Right cardiac atrium (tissue), 5 donors: ENCODE data around the gene ABHD8. TPM values are rescaled to one million over a fixed set of nuclear protein-coding genes. Genes with fewer than 3 reads are reported as not detected.

Source experiments
- ATAC-seq, 2 donors: fragments of 200-7000 bp; cut with Tn5 transposase; one replicate each; pipeline versions ENCODE4 v1.8.0 to v1.9.1; 2020; ENCODE audit warnings: moderate library complexity in 2 of 2, mild to moderate bottlenecking in 1 of 2
- DNase-seq, 3 donors: peaks; one replicate each; pipeline ENCODE4 v3.0.0-alpha.2; 2020
- H3K27ac ChIP-seq: one replicate; pipeline ENCODE4 v1.5.1; 2013; ENCODE audit warnings: mild to moderate bottlenecking, low read length, control low read depth, moderate library complexity
- H3K27me3 ChIP-seq: one replicate; pipeline ENCODE4 v1.6.1; 2013; ENCODE audit not compliant: control insufficient read depth, insufficient read depth
- H3K4me1 ChIP-seq: one replicate; pipeline ENCODE4 v1.6.1; 2013; ENCODE audit warnings: low read length; ENCODE audit not compliant: control insufficient read depth, insufficient read depth
- H3K4me3 ChIP-seq: one replicate; pipeline ENCODE4 v1.5.1; 2013; ENCODE audit warnings: low read length, control low read depth
- H3K9me3 ChIP-seq: one replicate; pipeline ENCODE4 v1.6.1; 2013; ENCODE audit warnings: low read length; ENCODE audit not compliant: control insufficient read depth
- WGBS: extraction: QIAGEN DNeasy Blood & Tissue Kit; methylation state at CpG from one replicate; pipeline ENCODE4 v1.1.7; 2013; 5-methylcytosine and 5-hydroxymethylcytosine counted together
- intact Hi-C, 4 donors: fragments of 100-400 bp; cut with DNase I; formaldehyde crosslinking; loops; one replicate each; pipeline versions ENCODE4 v1.11.0 to v1.14.0; 2022 to 2023
- polyA plus RNA-seq: library from polyadenylated mRNA; stranded (reverse); fragments of 200-250 nt; gene quantifications from one replicate; pipeline ENCODE4 v1.2.3, GENCODE V29; 2013
- total RNA-seq, 4 donors: library from RNA; stranded (reverse); fragmentation: NEBNext Ultra II Directional; extraction: Animal tissue kit (Norgen Biotek cat#: 25700); gene quantifications; one replicate each; pipeline ENCODE4 v1.2.1, GENCODE V29; 2021
- donor health status: healthy with polysubstance abuse.
- donor health status: DM: no; HTN: yes; CAD: no.
- donor health status: DM: no; HTN: no; CAD: no.
- donor health status: DM: no; HTN: yes; CAD: no; lungs with severe emphysema.
- donor health status: DM: yes; HTN: yes; CAD: no.

Gene ABHD8
- total and polyA plus RNA-seq, 5 donors: 12.7 to 17.0 (median 14.7) TPM

- Histone ChIP-seq H3K4me1 (peaks cover 3% of the 10 kb centered on the region), H3K4me3 (no peak overlapping the region), H3K9me3 (no peaks in the 10 kb centered on the region), H3K27me3 (no peaks in the 10 kb centered on the region), H3K27ac (no peak overlapping the region)
- intact Hi-C loops: no loop called here
- DNase-seq: peak in 2 of 3 donors; percentile 32 to 73
- ATAC-seq: no peak
- 96% methylated on average over 45 of the region's 45 CpGs for WGBS
These were observed 29.7 kb upstream of the ABHD8 start for GRCh38 chr19:17332677-17333581.

DNA sequence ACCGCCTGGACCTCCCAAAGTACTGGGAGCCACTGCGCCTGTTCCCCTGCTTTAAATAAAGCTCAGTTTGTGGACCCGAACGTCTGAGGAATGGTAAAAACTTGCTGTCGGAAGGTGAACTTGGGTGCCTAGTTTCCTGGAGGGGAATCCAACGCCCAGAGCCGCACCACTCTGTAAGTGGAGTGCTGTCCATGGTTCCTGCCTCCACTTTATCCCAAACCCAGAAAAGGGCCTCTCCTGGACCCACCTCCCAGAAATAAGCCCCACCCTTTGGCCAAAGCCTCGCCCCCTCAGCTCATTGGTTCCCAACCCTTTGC, 29.1 kb upstream of the ABHD8 start:
- intact Hi-C loops: no loop called here
- Histone ChIP-seq H3K27me3 (no peaks in the 10 kb centered on the region), H3K4me3 (no peak overlapping the region), H3K9me3 (no peaks in the 10 kb centered on the region), H3K4me1 (peaks cover 3% of the 10 kb centered on the region), H3K27ac (no peak overlapping the region)
- ATAC-seq (no peak), DNase-seq (no peak)
- 92% methylated on average over 8 of the region's 8 CpGs for WGBS

- intact Hi-C loops: no loop called here
- Histone ChIP-seq H3K4me3 (no peak overlapping the region), H3K27ac (no peak overlapping the region), H3K27me3 (no peaks in the 10 kb centered on the region), H3K4me1 (peaks cover 3% of the 10 kb centered on the region), H3K9me3 (no peaks in the 10 kb centered on the region)
- DNase-seq: peak in 1 of 3 donors; percentile 13
- 91% methylated on average over 13 of the region's 13 CpGs for WGBS
- no peak for ATAC-seq
These were observed 27.9 kb upstream of the ABHD8 start for GRCh38 chr19:17331045-17331558.

- DNase-seq: peak in 1 of 3 donors; percentile 8
- intact Hi-C loops: no loop called here
- Histone ChIP-seq H3K27me3 (no peaks in the 10 kb centered on the region), H3K9me3 (no peaks in the 10 kb centered on the region), H3K4me3 (no peak overlapping the region), H3K27ac (no peak overlapping the region), H3K4me1 (peaks cover 3% of the 10 kb centered on the region)
- WGBS: 94% methylated on average over 24 of the region's 24 CpGs
- no peak for ATAC-seq
These were observed 27.2 kb upstream of the ABHD8 start for GRCh38 chr19:17330262-17331044.

- ATAC-seq (no peak), DNase-seq (peak in 1 of 3 donors; percentile 15)
- Histone ChIP-seq H3K27me3 (no peaks in the 10 kb centered on the region), H3K4me3 (no peak overlapping the region), H3K9me3 (no peaks in the 10 kb centered on the region), H3K4me1 (peaks cover 3% of the 10 kb centered on the region), H3K27ac (no peak overlapping the region)
- WGBS: 70% methylated on average over 51 of the region's 51 CpGs
- intact Hi-C loops: no loop called here
These were observed 26.4 kb upstream of the ABHD8 start for GRCh38 chr19:17329366-17330261.

DNA sequence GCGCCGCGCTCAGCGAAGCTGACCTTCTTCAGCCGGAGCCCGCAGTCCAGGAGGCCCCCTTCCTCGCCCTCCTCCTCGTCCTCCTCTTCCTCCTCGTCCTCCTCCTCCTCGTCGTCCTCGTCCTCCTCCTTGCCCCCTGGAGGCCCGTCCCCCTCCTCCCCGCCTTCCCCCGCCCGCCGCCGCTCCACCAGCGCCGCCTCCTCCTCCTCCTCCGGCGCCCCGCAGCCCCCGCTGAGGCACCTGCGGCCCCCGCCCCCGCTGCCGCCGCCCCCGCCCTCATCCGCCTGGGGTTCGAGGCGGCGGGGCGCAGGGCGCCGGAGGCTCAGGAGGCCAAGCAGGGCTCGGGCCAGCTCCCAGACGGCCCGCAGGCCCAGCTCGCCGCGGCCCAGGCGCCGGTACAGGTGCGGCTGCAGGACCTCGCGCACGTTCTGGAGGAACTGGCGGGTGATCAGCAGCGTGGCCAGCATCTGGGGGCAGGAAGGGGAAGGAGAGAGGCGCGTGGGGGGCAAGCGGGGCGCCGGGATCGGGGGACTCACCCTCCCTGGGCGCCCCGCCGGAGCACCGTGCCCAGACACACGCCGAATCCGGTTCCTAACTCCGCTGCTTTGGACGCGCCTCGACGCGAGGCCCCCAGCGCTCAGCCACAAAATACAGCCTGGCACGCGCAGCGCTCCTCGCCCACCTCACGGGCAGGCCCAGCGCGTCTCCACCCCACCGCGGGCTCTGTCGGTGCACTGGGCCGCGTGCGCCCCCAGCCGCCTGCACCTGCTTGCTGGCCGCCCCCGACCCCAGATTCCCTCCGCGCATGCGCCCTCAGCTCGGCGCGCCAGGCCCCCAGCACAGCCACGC, 25.5 kb upstream of the ABHD8 start:
- DNase-seq: no peak
- peaks cover under 1% of the 10 kb centered on the region for H3K4me1 ChIP-seq
- no peak for ATAC-seq
- WGBS: 22% methylated on average over 94 of the region's 94 CpGs
- H3K27me3 ChIP-seq: no peaks in the 10 kb centered on the region
- H3K27ac ChIP-seq: no peak overlapping the region
- intact Hi-C loops: no loop called here
- H3K4me3 ChIP-seq: peak overlapping the region; percentile 20
- no peaks in the 10 kb centered on the region for H3K9me3 ChIP-seq

GRCh38 chr19:17327654-17328516, 24.7 kb upstream of the ABHD8 start:
- Histone ChIP-seq H3K9me3 (no peaks in the 10 kb centered on the region), H3K27me3 (no peaks in the 10 kb centered on the region), H3K4me3 (peak overlapping the region; percentile 20), H3K27ac (no peak overlapping the region), H3K4me1 (no peaks in the 10 kb centered on the region)
- DNase-seq: peak; percentile 71 to 80 (median 79)
- ATAC-seq: peak; percentile 27 to 69
- WGBS: 36% methylated on average over 64 of the region's 64 CpGs
- intact Hi-C loops: no loop called here

DNA sequence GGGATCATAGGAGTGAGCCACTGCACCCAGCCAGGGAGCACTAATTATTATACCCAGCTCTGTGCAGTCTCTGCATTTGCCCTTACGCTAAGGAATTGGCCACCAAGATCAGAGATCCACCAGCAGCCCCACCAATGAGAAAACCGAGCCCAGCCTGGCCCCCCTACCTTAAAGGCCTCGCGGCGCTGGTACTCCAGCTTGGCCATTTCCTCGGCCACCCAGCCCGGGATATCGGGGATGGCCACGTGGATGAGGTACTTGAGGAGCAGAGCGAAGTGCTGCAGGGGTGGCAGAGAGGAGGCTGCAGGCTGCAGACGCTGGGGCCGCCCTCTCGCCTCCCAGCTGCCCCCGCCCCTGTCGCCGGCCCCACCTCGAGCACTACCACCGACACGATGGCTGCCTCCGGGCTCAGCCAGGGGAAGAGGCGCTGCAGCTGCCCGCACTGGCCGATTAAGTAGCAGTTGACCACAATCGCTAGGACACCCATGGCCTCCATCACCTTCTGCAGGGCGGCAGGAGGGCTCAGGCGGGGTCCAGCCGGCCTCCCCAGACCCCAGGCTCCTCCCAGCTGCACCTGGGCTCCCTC, 23.9 kb upstream of the ABHD8 start:
- WGBS: 93% methylated on average over 27 of the region's 27 CpGs

GRCh38 chr19:17326595-17326966, 23.4 kb upstream of the ABHD8 start:
- DNase-seq (peak in 1 of 3 donors; percentile 65), ATAC-seq (no peak)
- no peak overlapping the region for H3K27ac ChIP-seq
- no peaks in the 10 kb centered on the region for H3K9me3 ChIP-seq
- intact Hi-C loops: no loop called here
- no peaks in the 10 kb centered on the region for H3K27me3 ChIP-seq
- H3K4me1 ChIP-seq: no peaks in the 10 kb centered on the region
- H3K4me3 ChIP-seq: no peak overlapping the region
- WGBS: 69% methylated on average over 11 of the region's 11 CpGs

More for the DNA sequence above, 23.9 kb upstream of the ABHD8 start:
- Histone ChIP-seq H3K4me3 (no peak overlapping the region), H3K27ac (no peak overlapping the region), H3K4me1 (no peaks in the 10 kb centered on the region), H3K27me3 (no peaks in the 10 kb centered on the region), H3K9me3 (no peaks in the 10 kb centered on the region)
- intact Hi-C loops: no loop called here
- ATAC-seq: no peak
- no peak for DNase-seq
